Measurements from ENCODE around the gene GPR153.

GPR153 gene

GRCh38 chr1:6249739-6250689 is 10.9 kb downstream of the GPR153 start:
- DNase-seq = no peak

- DNase-seq = no peak
Observed at GRCh38 chr1:6248932-6249738, 11.8 kb downstream of the GPR153 start.

- DNase-seq = no peak
Observed at GRCh38 chr1:6248161-6248776, 12.6 kb downstream of the GPR153 start.

GRCh38 chr1:6247651-6248050 is 13.2 kb downstream of the GPR153 start:
- DNase-seq = no peak

- DNase-seq = peak in 48 of 56 donors; percentile 8 to 81 (median 49)
Observed at GRCh38 chr1:6246497-6247467, 14.1 kb downstream of the GPR153 start.

GRCh38 chr1:6245869-6246496 is 14.9 kb downstream of the GPR153 start:
- peak in 8 of 56 donors; percentile 14 to 59 (median 22) for DNase-seq

GRCh38 chr1:6245086-6245868 is 15.6 kb downstream of the GPR153 start:
- peak in 32 of 56 donors; percentile 18 to 76 (median 38) for DNase-seq

DNA sequence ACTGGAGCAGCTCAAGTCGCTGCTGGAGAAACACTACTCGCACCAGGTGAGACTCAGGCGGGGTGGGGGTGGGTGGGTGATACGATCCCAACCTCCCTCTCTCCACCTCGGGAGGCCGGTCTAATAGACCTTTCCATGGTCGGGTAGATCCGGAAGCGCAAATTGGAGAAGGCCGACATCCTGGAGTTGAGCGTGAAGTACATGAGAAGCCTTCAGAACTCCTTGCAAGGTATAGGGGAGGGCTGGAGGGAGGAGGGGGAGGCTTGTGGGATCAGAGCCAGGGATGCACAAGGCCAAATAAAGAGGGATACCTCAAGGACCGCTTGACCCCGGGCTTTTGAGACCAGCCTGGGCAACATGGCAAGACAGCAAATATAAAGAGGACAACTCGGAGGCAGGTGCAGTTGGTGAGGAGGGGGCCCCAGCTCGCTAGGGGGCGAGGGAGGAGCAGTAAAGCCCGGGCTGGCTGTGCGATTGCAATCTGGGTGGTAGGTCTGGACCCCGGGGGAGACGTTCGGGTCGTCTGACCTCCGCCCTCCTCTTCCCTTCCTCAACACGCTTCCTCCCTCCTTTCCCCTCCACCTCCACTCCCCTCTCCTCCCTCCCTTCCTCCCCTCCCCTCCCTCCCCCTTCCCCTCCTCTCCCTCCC is 16.4 kb downstream of the GPR153 start:
- no peak for DNase-seq

- DNase-seq = no peak
Observed at GRCh38 chr1:6243993-6244392, 16.9 kb downstream of the GPR153 start, which contains the start of gene HES3. HES3 (plus strand) TSS chr1:6244179; CDS start chr1:6244366, 187 bp downstream.

DNA sequence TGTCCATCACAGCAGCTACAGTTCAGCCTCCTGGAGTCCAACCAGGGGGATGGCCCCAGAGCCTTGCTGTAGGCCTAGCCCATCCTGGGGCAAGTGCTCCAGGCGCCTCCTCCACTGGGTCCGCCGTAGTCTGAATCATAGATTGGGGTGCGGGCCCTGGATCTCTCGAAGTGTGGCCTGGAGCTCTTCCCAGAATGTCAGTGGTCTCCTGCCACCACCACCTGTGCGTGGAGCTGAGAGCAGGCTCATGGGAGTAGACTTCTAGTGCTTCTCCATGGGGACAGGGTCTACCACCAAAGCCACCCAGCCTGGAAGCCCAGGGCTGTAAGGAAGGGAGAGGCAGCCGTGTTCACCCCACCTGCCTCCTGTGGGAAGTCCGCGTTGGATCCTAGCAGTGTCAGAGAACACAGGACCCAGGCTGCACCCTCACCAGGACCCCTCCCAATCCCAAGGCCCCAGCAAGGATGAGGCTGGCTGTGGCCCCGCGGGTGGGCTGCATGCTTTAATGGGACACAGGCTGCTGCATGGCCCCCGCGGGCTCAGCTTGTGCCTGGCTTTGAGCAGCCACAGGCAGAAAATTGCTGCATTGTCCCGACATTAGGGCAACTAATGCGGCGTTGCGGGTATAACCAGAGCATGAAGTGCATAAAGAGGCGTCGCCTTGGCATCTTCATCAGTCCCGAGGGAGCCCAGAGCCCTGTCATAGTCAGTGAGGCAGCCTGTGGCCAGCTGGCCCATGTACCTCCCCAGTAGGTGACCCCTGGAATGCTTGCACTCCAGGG is 17.7 kb downstream of the GPR153 start:
- DNase-seq = no peak

GRCh38 chr1:6241887-6242740 is 18.8 kb downstream of the GPR153 start:
- peak in 12 of 56 donors; percentile 6 to 50 (median 22) for DNase-seq

- DNase-seq = no peak
Observed at GRCh38 chr1:6241107-6241886, 19.6 kb downstream of the GPR153 start.

DNA sequence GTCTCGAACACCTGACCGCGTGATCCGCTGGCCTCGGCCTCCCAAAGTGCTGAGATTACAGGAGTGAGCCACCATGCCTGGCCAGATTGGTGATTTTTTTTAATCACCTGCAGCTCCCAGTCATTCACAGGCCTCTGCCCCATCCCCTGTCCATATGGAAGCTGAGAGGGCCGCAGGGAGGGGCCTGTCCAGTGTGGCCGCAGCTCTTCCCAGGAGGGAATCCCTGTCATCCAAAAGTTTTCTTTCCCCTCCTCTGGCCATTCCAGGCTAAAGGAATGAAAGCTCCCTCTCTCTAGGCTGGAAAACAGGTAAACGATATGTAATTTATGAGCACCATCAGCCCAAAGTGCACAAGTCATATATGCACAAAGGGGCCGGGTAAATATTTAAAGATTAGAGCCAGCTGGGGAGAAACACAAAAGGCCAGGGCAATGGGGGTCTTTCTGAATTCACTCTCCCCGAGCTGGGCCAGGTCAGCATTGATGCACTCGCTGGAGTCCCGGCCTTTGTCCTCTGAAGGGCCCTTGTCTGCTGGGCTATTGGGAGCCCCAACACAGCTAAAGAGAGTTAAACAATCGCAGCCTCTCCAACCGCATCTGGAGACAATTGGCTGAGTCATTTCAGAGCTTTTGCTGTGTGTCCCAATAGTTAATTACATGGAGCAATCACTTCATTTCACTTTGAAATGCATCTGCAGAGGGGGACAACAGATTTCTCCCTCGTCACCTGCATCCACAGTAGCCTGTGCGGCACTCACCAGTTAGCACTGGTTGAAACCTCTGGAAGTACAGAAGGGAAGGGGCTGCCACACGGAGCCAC is 20.7 kb downstream of the GPR153 start:
- DNase-seq = no peak

- DNase-seq = no peak
Observed at GRCh38 chr1:6239213-6239752, 21.6 kb downstream of the GPR153 start.

DNA sequence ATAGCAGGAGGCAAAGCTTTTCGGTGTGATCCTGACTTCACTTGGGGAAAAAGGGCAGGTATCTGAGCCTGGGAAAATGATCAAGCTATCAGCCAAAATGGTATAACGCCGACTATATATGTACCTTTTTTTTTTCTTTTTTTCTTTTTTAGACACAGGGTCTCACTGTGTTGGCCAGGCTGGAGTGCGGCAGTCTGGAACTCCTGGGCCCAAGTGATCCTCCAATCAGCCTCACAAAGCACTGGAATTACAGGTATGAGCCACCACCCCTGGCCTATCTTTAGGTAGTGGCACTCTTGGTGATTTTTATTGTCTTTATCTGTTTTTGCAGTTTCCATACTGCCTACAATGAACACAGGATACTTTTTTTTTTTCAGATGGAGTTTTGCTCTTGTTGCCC is 23.8 kb downstream of the GPR153 start:
- DNase-seq = no peak
